ENCODE measurements around the gene MCCC1.
"Not testable (repeated sequence)": the region's sequence is repeated elsewhere in the genome, so short reads cannot be mapped to it uniquely, and the experiment has no call there.

Gene MCCC1

DNA sequence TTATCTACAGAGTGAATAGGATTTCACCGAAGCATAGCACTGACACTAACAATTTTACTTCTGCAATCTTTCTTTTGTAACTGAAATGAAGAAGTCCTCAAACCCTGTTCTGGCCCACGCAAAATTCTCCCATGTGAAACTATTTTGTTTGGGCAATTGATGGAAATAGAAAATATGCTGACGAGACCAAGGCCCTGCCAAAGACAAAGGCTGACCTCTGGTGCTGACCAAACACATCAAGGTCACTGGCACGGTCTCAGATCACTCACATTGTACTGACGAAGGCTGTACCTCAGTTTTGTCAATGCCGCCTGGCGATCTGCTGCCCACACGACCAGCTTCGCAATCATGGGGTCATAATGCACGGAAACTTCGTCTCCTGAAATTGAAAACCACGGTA is 60.5 kb downstream of the MCCC1 start:
- DNase-seq = no peak

DNA sequence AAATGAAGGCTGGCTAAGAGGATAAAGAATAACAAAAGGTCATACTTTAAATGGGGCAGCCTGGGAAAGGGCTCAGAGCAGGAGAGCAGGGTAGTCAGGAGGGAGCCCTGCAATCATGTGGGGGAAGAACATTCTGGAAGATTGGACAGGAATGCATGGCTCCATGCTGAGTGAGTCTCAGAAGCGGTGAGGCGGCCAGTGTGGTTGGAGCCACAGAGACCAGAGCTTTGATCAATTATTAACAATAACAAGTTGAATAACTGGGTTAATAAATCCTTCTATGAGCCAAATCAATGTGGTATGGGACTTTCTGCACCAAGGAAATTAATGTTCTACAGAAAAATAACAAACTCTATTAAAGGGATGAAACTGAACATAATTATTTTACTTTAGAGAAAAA is 61.1 kb downstream of the MCCC1 start:
- no peak for DNase-seq

DNA sequence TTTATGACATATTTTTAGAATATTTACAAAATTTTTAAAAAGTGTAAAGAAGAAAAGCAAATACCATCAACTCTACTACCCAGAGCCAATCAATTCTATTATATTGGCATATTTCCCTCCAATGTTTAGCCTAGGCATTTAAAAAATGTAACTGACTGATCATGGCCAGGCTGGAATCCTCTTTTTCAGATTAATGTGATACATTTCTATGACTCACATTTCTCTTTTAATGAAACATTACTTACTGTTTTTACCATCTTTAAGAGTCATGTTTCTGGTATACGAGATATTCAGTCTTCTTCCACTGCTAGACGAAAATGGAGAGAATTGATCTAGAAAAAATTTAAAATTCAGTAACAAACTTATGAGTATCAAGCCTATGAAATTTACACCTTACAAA is 65.5 kb downstream of the MCCC1 start:
- DNase-seq = no peak

DNA sequence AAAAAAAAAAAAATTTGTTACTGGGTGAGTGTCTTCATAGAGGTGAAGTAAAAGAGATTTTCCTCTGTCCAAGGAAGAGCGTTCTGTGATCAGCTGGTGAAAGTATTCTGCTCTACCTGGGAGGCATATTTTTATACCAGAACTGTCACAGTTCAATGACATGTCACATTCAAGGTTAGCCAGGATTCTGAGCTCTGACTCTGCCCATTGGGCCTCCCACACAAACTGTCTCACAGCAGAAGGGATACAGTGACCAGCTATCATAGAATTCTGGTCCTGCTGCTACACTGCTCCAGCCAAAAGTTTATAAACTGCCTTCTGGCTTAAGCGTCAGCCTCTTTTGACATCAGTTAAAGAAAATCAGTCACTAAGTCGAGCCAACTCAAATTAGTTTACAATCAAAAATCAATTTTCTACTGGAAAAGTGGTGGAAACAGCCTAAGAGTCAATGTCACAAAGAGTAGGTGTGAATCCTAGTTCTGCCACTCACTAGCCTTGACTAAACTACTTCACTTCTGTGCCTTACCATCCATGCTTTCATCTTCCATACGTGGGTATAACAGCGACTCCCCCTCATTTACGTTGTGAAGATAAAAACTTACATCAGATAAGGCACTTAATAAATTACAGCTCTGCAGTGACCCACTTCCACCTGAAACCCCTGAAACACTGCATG is 66.3 kb downstream of the MCCC1 start:
- no peak for DNase-seq

DNA sequence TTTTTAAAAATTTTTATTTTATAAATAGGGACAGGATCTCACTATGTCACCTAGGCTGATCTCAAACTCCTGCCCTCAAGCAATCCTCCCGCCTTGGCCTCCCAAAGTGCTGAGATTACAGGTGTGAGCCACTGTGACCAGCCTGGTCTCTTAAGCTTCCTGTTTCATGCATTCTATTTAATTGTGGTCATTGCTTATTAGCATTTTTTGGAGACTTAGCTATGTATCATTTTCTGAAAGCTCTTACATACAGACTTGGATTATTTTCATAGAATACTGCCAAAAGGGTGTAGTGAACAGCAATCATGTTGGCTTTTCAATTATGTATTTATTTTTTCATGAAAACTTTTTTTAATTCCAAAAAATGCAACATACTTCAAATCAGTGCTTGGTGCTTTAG is 67.5 kb downstream of the MCCC1 start:
- no peak for DNase-seq

DNA sequence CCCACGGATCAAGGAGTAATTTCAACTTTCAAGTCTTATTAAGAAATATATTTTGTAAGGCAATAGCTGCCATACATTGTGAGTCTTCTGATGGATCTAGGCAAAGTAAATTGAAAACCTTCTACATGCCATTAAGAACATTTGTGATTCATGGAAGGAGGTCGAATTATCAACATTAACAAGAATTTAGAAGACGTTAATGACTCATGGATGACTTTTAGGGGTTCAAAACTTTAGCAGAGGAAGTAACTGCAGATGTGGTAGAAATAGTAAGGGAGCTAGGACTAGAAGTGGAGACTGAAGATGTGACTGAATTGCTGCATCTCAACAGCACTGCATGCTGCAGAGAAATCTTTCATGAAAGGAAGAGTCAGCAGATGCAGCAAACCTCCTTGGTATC is 70.9 kb downstream of the MCCC1 start:
- DNase-seq = no peak

DNA sequence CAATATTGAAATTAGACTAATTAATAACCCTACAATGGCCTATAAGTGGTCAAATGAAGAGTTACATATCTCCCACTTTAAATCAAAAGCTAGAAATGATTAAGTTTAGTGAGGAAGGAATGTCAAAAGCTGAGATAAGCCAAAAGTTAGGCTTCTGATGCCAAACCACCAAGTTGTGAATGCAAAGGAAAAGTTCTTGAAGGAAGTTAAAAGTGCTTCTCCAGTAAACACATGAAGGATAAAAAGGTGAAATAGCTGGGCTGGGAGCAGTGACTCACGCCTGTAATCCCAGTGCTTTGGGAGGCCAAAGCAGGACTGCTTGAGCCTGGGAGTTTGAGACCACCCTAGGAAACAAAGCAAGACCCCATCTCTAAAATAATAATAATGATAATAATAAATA is 72.0 kb downstream of the MCCC1 start:
- DNase-seq = no peak

DNA sequence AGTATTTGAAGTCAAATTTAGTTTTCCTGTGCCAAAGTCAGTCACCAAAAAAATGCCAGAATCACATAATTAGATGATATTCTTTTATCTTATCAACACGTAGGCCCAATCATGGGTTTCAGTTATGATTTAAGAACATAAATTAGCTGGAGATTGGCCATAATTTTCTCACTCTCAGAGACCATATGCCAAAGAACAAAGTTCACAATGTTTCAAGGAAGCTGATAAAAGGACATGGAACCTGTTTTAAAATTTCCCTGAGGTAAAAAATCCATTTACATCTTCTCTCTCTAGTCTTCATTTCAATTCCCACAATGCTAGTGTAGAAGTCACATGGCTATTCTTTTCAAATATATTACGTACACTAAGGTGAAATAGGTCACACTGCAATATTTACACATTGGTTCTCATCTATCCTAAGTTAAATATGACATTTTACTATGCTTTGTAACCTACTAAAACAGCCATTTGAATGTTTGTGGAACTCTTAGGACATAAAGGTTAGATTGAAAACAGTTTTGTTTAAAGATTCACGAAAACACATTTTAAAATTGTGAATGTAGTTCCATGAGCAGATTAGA is 76.3 kb downstream of the MCCC1 start:
- DNase-seq = no peak

DNA sequence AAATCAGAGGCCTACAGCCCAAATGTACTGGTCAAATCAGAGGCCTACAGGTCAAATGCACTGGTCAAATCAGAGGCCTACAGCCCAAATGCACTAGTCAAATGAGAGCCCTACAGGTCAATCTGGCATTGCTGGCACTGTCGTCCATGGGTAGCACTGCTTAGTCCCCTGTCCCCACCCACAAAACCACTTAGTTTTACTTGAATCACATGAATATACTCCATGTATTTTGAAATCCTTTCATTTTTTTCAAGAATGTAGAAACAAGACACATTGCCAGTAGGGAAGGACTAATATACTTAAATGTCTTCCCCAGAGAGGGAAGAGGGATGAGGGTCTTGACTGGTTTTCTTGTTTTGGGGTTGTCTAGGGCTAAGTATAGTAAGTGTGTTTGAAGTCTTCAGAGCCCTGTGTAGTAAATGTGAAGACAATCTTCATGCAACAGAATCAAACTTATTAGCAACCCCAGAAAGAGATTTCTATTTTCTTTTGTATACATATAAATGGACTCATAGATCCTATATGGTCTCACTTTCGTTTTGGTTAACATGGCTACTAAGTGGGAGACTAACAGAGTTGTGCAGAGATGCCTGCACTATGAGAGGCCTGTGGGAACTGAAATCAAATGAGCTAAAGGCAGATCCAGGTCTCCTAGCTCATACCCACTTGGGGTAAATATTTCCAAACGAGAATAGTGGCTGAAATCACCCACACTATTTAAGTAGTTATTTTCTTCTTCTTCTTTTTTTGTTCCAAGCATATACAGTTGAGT is 80.7 kb downstream of the MCCC1 start:
- DNase-seq = no peak

DNA sequence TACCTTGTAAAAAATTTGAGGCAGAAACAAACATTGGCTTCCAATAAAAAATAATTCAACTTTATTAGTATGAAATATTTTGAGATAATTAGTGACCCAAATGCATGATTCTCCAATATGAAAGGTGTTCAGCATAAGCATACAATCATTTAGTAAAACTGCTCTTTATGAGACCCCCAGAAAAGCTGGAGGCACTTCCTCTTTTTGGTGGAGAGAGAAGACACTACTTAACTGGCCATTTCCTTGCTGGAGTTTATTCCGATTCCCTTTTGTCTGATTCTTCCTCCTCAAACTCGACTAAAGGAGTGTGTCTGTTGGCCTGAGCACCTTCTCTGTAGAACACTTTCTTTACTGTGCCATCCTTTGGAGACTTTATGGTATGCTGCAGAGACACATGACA is 84.1 kb downstream of the MCCC1 start:
- DNase-seq = no peak

DNA sequence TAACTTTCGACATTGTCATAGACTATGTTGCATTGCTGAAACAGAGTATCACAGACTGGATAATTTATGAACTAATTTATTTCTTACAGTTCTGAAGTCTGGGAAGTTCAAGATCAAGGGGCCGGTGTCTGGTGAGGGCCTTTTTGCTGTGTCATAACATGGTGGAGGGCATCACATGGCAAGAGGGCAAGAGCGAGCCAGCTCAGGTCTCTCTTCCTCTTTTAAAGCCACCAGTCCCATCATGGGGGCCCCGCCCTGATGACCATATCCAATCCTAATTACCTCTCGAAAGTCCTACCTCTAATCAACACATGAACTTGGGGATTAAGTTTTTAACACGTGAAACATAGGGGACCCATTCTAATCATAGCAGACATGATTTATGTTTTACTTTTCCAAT is 85.4 kb downstream of the MCCC1 start:
- no peak for DNase-seq

DNA sequence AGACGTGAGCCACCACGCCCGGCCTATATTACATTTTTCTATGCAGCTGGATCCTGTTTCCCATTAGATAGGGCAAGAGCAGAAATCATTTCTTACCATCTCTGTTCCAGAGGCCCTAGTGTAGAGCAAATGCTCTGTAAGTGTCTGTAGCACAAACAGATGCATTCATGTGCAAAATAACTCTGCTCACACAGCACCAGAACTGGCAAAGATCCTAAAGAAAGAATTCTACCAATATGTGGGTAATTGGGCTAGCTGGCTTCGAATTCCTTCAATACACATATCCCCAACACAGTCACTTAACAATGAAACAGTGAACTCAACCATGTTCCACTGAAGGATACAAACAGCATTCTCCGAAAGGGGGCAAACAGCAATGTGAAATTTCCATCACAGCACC is 86.2 kb downstream of the MCCC1 start:
- DNase-seq = no peak

DNA sequence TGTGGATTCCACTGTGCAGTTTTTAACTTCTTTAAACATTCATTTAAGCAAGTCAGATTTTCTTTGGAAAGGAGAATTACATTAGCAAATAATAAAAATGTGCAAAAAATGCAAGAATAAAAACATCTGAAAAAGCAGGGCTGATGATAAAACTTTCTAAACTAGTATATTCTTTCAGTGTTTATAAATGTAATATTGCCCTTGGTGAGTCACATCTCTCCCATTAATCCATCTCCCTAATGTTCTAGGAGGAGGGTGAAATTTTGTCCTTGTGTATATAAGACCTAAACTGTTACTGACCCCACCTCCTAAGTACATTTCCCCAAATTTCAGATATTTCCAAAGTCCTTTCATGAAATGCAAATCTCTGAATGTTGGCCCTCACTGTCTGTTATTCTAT is 90.5 kb downstream of the MCCC1 start:
- no peak for DNase-seq

DNA sequence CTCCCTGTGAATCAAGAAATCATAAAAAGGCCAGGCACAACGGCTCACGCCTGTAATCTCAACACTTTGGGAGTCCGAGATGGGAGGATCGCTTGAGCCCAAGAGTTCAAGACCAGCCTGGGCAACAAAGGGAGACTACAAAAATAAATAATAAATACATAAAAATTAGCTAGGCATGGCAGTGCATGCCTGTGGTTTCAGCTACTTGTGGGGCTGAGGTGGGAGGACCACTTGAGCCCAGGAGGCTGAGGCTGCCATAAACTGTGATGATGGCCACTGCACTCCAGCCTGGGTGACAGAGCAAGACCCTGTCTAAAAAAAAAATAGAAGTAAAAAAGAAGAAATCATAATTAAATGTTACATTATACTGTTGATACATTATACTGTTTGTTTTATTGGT is 91.0 kb downstream of the MCCC1 start:
- DNase-seq = no peak

DNA sequence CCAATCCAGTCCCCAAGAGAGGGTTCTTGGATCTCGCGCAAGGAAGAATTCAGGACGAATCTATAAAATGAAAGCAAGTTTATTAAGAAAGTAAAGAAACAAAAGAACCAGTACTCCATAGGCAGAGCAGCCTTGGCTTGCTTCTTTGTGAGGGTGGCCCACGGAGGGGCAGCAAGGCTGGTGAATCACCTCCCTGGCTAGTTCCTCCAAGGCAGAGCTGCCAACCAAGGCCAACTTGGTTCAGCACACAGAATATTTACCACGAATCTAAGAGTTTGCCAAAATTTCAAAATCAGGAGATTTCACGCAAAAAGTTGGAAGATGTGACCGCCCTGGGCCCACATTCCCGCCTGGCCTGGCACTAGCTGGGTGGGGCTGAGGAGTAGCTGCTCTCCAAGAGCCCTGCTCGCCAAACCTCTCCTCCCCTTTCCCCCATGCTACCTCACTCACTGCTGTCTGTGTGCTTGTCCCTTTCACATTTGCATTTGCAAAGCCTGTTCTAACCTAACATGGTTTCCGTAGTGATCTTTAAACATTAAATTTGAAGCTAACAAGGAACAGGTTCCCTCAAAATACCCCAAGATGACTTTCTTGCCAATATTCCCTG is 92.8 kb downstream of the MCCC1 start:
- no peak for DNase-seq

DNA sequence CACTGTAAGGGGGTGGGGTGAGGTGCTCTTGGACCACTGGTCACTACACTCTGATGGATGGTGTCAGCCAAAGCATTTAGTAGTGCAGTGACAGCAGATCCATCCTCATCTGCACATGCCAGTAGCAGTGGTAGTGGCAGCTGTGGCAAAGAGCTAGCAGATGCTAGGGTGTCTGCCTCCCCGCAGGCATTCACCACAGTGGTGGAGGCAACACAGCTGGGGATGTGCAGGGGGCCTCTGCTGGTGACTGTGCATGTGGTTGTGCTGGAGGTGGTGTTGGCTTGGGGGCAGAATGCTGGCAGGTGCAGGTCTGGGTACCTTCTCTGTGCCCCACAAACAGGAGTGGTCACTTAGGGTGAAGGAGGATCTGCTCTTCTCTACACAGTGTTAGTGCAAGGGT is 99.5 kb downstream of the MCCC1 start:
- no peak for DNase-seq

DNA sequence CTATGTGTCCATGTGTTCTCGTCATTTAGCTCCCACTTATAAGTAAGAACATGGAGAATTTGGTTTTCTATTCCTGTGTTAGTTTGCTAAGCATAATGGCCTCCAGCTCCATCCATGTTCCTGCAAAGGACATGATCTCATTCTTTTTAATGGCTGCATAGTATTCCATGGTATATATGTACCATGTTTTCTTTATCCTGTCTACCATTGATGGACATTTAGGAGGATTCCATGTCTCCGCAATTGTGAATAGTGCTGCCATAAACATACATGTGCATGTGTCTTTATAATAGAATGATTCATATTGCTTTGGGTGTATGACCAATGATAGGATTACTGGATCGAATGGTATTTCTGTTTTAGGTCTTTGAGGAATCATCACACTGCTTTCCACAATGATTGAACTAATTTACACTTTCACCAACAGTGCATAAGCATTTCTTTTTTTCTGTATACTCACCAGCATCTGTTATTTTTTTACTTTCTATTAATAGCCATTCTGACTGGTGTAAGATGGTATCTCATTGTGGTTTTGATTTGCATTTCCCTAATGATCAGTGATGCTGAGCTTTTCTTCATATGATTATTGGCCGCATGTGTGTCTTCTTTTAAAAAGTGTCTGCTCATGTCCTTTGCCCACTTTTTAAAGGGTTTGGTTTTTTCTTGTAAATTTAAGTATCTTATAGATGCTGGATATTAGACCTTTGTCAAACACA is 105.7 kb downstream of the MCCC1 start:
- not testable (repeated sequence) for DNase-seq

DNA sequence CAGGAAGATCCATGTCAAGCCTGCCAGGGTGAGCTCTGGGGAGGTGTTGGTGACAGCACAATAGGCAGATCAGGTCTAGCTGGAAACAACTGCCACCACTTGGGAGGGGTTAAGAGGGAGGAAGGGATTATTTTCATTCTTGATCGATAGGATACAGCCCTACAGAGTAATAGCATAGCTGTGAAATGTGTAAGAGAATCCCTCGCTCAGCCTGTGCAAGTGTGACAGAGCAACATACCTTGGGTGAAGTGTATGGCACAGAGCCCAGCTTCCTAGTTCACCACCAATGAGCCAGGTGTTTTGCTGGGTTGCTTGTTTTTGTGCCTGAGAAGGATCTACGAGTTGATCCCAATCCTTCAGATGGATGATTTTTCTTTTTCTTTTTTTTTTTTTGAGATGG is 109.7 kb downstream of the MCCC1 start:
- no peak for DNase-seq

DNA sequence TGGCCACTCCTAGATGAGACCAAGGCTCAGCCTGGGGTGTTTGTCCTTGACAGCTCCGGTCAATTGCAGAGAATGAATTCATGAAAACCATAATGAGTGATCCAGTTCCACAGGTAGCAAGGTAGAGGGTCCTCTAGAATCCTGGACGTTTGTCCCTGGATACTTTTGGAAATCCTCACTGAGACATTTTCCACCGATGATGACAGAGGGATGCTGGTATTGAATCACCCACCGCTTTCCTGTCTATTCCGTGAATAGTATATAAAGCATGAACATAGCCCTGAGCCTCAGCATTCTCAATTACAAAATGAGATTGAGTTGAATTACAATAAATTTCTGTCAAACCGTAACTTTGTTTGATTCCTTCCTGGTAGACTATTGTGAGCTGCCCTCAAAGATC is 113.3 kb downstream of the MCCC1 start:
- DNase-seq = no peak

DNA sequence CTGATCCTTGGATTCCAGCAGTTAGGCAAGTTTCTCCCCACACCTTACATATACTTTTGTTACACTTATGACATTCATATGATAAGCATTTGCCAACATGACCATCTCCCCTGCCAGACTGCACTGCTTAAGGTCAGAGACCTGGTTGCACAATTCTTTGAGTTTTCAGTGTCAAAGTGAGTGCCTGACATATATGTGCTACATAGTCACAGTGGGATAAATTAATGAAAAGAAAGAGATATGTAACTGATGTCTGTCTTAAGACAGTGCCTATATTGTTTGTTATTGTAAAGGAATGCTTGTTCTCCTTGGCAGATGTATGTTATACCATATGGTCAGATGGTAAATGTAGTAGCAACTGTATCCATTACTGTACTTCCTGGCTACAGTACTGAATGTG is 115.4 kb downstream of the MCCC1 start:
- no peak for DNase-seq

DNA sequence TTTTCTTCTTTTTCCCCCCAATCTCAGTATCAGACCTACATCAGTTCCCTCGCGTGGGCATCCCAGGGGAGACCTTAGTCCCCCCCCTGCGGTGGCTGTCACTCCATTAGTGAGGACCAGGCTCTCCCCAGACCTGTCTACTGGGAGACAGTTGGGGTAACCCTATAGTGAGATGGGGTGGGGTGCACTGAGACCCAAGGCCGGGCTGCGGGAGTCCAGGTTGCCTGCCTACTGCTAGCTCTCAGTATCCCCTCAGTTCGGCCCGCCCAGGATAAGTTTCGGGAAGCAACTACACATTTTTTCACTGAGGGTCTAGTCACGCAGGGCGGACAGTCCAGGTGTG is 118.3 kb downstream of the MCCC1 start:
- DNase-seq = peak; percentile 8

DNA sequence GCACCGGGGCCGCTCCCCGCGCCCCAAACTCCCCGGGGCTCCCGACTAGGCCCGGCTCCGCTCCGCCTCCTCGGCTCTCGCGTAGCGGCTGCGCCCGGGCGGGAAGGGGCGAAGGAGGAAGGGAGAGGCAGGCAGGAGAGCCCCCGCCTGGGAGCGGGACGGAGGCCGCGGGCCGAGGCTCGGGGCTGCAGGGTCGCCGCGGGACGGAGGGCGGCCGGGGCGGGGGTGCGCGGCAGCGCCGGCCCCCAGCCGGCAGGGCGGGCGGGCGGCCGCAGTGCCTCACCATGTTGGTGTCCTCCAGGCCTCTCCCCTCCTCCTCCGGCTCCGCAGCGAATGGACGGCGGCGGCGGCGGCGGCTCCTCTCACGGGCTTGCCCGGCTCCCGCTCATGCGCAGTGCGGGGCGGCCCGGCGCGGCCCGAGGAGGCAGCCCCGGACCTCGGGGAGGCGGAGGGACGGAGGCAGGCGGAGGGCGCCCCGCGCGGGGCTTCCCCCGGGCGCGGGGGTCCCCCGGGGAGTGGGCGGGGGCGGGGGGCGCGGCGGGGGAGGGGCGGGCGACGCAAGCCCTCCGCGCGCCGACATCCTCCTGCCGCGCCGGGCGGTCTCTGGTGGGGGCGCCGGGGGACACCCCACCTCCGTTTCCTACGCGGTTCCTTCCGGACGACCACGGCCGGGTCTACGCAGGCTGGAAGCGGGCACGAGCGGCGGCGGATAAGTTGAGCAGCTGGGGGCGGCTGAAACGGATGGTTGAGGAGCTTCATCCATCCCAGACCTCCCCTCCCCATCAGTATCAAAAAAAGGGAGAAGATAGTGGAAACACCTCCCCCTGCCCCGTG is 118.9 kb downstream of the MCCC1 start, which contains the start of gene DCUN1D1:
Gene DCUN1D1 (minus strand): TSS at position 335 of the 834 bp plus-strand sequence. CDS start 49 bp downstream, at position 286.
- peak; percentile 92 for DNase-seq

Measured in stimulated activated CD4-positive, alpha-beta T cell treated with anti-CD3 and anti-CD28 coated beads, Interleukin-15, amount 100 ng/mL, for 24 hours (primary cell).